Left lobe of liver (tissue), 2 donors: ENCODE data around the gene IQSEC1. TPM values are rescaled to one million over a fixed set of nuclear protein-coding genes. Genes with fewer than 3 reads are reported as not detected.

ENCODE experiments used
- ATAC-seq: fragments of 200-7000 bp; cut with Tn5 transposase; one replicate; pipeline ENCODE4 v1.9.1; 2020; ENCODE audit warnings: mild to moderate bottlenecking, moderate library complexity
- DNase-seq: peaks from one replicate; pipeline ENCODE4 v3.0.0-alpha.2; 2020; ENCODE audit warnings: low spot score
- total RNA-seq: library from RNA; stranded (reverse); gene quantifications from one replicate; pipeline ENCODE4 v1.2.1, GENCODE V29; 2021
- donor health status: DM: no; HTN: no; CAD: no; lungs with moderate emphysema.
- donor health status: DM: no; HTN: yes; CAD: no.

Gene IQSEC1
- total RNA-seq, 1 donor from 2014 or later = 58.7 TPM

- DNase-seq (no peak), ATAC-seq (no peak)
These were observed 20.9 kb downstream of the IQSEC1 start for GRCh38 chr3:13052191-13052820.

- ATAC-seq (no peak), DNase-seq (no peak)
These were observed 21.6 kb downstream of the IQSEC1 start for GRCh38 chr3:13051581-13051980.

- DNase-seq (no peak), ATAC-seq (no peak)
These were observed 22.2 kb downstream of the IQSEC1 start for GRCh38 chr3:13051066-13051465.

GRCh38 chr3:13050446-13050845, 22.8 kb downstream of the IQSEC1 start:
- no peak for DNase-seq
- ATAC-seq = no peak

- DNase-seq = no peak
- ATAC-seq = no peak
These were observed 23.8 kb downstream of the IQSEC1 start for GRCh38 chr3:13049400-13049799.

- ATAC-seq (no peak), DNase-seq (no peak)
These were observed 25.7 kb downstream of the IQSEC1 start for GRCh38 chr3:13047296-13048165.

GRCh38 chr3:13046569-13047274, 26.5 kb downstream of the IQSEC1 start:
- ATAC-seq (no peak), DNase-seq (no peak)

- peak; percentile 37 for ATAC-seq
- no peak for DNase-seq
These were observed 27.2 kb downstream of the IQSEC1 start for GRCh38 chr3:13045904-13046568.

- DNase-seq = no peak
- ATAC-seq = no peak
These were observed 27.9 kb downstream of the IQSEC1 start for GRCh38 chr3:13045241-13045903.

GRCh38 chr3:13044496-13045240, 28.6 kb downstream of the IQSEC1 start:
- DNase-seq = no peak
- ATAC-seq = no peak

- no peak for DNase-seq
- ATAC-seq = no peak
These were observed 29.6 kb downstream of the IQSEC1 start for GRCh38 chr3:13043656-13044055.

- ATAC-seq (no peak), DNase-seq (no peak)
These were observed 30.4 kb downstream of the IQSEC1 start for GRCh38 chr3:13042715-13043271.

- no peak for ATAC-seq
- DNase-seq = no peak
These were observed 31.0 kb downstream of the IQSEC1 start for GRCh38 chr3:13042127-13042701.

GRCh38 chr3:13041113-13041776, 32.0 kb downstream of the IQSEC1 start:
- ATAC-seq = no peak
- DNase-seq = no peak

GRCh38 chr3:13040361-13041074, 32.7 kb downstream of the IQSEC1 start:
- ATAC-seq (peak; percentile 39), DNase-seq (no peak)

GRCh38 chr3:13039213-13039896, 33.9 kb downstream of the IQSEC1 start:
- ATAC-seq (no peak), DNase-seq (no peak)

- DNase-seq (no peak), ATAC-seq (no peak)
These were observed 35.6 kb downstream of the IQSEC1 start for GRCh38 chr3:13037458-13038117.
